Measurements from ENCODE around the gene NKX1-1. TPM values are rescaled to one million over a fixed set of nuclear protein-coding genes. Genes with fewer than 3 reads are reported as not detected.

The NKX1-1 gene
- total RNA-seq, 2 experiments from 2014 or later: not detected

DNA sequence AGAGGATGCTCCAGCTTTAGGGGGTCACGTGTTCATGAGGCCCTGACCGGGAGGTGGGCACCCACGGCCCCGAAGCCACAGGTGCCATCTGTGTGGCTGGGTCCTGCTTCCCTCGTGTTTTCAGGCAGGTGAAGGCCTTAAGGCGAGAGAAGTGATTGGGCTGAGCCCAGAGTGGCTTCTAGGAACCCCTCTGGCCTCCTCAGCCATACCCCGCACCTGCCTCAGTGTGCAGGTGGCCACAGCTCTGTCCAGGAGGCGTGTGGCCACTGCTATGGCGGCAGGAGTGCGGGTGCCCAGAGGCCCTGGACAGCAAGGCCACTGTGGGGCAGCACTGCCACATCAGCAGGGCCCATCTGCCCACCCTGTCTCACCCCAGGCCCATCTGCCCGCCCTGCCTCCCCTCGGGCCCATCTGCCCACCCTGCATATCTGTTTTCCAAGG, 25.0 kb downstream of the NKX1-1 start:
- Mint-ChIP-seq H3K27me3 (no peaks in the 10 kb centered on the region), H3K27ac (no peak overlapping the region), H3K4me3 (no peak overlapping the region), H3K9me3 (no peaks in the 10 kb centered on the region), H3K36me3 (ENCODE audit: low read depth) (no peaks in the 10 kb centered on the region), H3K4me1 (no peaks in the 10 kb centered on the region)
- ChIA-PET POLR2A (no interaction called here), CTCF (no interaction called here)
- no peak for DNase-seq

- no peak for DNase-seq
- Mint-ChIP-seq H3K27me3 (no peaks in the 10 kb centered on the region), H3K36me3 (ENCODE audit: low read depth) (no peaks in the 10 kb centered on the region), H3K9me3 (no peaks in the 10 kb centered on the region), H3K27ac (no peak overlapping the region), H3K4me1 (no peaks in the 10 kb centered on the region), H3K4me3 (no peak overlapping the region)
- POLR2A ChIA-PET: no interaction called here
- CTCF ChIA-PET: no interaction called here
Measured at GRCh38 chr4:1380368-1381151, 25.7 kb downstream of the NKX1-1 start.

DNA sequence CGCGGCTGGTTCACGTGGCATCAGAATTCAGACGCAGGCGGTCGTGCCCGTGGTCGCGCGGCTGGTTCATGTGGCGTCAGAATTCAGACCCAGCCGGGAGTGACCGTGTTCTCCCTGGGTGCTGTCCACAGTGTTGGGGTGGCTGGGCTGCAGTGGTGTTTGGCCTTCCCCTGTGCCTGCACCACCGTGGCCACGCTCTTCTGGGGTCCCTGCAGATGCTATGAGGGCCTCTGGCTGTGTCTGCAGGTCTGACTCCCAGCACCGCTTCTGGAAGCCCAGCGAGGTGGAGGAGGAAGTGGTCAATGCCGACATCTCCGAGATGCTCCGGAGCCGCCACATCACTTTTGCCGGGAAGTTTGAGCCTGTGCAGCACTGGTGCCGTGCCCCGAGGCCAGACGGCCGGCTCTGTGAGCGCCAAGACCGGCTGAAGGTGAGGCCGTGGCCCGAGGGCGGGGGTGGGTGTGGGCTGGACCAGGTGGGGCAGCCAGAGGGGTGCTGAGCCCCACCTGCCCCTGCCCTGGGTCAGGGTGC, 26.4 kb downstream of the NKX1-1 start:
- H3K27me3 Mint-ChIP-seq: no peaks in the 10 kb centered on the region
- H3K4me1 Mint-ChIP-seq: no peaks in the 10 kb centered on the region
- DNase-seq: no peak
- H3K27ac Mint-ChIP-seq: no peak overlapping the region
- H3K9me3 Mint-ChIP-seq: no peaks in the 10 kb centered on the region
- POLR2A ChIA-PET: no interaction called here
- H3K4me3 Mint-ChIP-seq: no peak overlapping the region
- no peaks in the 10 kb centered on the region for H3K36me3 Mint-ChIP-seq (ENCODE audit: low read depth)
- CTCF ChIA-PET: no interaction called here

- H3K27ac Mint-ChIP-seq: no peak overlapping the region
- H3K27me3 Mint-ChIP-seq: no peaks in the 10 kb centered on the region
- H3K36me3 Mint-ChIP-seq (ENCODE audit: low read depth): no peaks in the 10 kb centered on the region
- DNase-seq: no peak
- no peaks in the 10 kb centered on the region for H3K4me1 Mint-ChIP-seq
- no peak overlapping the region for H3K4me3 Mint-ChIP-seq
- H3K9me3 Mint-ChIP-seq: no peaks in the 10 kb centered on the region
- ChIA-PET POLR2A (no interaction called here), CTCF (no interaction called here)
Measured at GRCh38 chr4:1379351-1379781, 26.9 kb downstream of the NKX1-1 start.

- CTCF ChIA-PET: no interaction called here
- no peaks in the 10 kb centered on the region for H3K36me3 Mint-ChIP-seq (ENCODE audit: low read depth)
- no peak overlapping the region for H3K4me3 Mint-ChIP-seq
- POLR2A ChIA-PET: no interaction called here
- no peaks in the 10 kb centered on the region for H3K27me3 Mint-ChIP-seq
- no peaks in the 10 kb centered on the region for H3K4me1 Mint-ChIP-seq
- no peak overlapping the region for H3K27ac Mint-ChIP-seq
- no peaks in the 10 kb centered on the region for H3K9me3 Mint-ChIP-seq
- DNase-seq: no peak
Measured at GRCh38 chr4:1378559-1379231, 27.5 kb downstream of the NKX1-1 start.

DNA sequence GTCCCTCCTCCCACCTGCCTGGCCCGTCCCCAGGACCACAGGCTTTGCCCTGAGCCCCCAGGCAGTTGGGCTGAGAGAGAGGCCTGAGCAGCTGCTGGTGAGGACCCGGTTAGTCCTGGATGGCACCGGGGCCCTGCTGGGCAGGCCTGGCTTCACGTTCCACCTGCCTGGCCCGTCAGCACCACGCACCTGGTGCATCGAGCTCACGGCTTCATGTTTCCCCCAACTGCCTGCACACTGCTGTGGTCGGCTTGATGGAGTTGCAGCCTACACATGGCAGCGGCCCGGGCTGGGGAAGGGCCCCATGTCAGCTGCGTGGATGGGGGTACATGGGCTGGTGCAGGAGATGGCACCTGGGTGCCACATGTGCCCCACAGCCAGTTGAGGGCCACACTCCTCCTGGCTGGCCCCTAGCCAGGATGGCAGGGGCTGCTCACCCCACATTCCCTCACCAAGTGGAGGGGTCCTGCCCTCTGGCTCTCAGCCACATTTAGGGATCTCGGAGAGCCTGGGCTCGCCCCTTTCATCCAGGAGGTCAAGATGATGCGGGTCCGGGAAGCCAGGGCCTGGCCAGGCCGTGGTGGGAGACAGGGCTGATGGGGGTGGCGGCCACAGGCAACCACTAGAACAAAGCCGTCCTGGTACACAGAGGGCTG, 28.5 kb downstream of the NKX1-1 start:
- Mint-ChIP-seq H3K27me3 (no peaks in the 10 kb centered on the region), H3K4me3 (no peak overlapping the region), H3K9me3 (no peaks in the 10 kb centered on the region), H3K27ac (no peak overlapping the region), H3K36me3 (ENCODE audit: low read depth) (no peaks in the 10 kb centered on the region), H3K4me1 (no peaks in the 10 kb centered on the region)
- POLR2A ChIA-PET: no interaction called here
- DNase-seq: no peak
- CTCF ChIA-PET: no interaction called here

DNA sequence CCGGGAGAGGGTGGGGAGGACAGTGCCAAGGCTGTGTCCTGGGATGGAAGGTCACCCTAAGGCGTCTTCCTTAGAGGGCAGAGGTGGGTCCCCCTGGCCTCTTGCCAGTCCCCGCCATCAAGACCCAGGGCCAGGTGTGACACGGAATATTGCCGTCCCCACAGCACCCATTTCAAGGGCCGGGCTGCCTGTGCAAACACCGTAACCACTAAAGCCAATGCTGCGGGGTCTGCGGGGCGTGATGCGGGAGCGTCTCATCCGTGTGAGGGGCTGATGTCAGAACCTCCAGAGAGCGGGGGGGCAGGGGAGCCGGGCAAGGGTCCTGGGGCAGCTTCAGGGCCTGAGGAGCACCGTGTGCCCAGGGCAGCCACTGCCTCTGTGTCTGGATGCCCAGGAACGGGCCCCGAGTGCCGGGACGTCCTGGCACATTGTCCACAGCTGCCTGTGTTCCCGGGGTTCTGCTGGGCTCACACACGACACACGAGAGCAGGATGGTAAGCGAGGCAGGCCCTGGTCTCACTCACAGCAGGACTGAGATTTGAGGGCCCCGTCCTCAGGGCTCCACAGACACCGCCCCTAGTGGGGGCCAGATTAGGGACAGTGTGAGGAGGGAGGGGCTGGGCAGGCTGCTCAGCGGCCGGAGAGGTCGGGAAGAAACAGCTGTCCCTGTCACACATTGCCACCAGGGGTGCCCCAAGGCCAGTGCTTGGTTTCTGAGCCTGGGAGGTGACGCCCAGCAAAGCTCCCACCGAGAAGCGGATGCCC, 29.2 kb downstream of the NKX1-1 start:
- DNase-seq: no peak
- Mint-ChIP-seq H3K4me1 (no peaks in the 10 kb centered on the region), H3K27me3 (no peaks in the 10 kb centered on the region), H3K4me3 (no peak overlapping the region), H3K36me3 (ENCODE audit: low read depth) (no peaks in the 10 kb centered on the region), H3K27ac (no peak overlapping the region), H3K9me3 (no peaks in the 10 kb centered on the region)
- CTCF ChIA-PET: no interaction called here
- POLR2A ChIA-PET: no interaction called here

- DNase-seq: no peak
- no peaks in the 10 kb centered on the region for H3K27me3 Mint-ChIP-seq
- H3K4me3 Mint-ChIP-seq: no peak overlapping the region
- H3K4me1 Mint-ChIP-seq: no peaks in the 10 kb centered on the region
- H3K36me3 Mint-ChIP-seq (ENCODE audit: low read depth): no peaks in the 10 kb centered on the region
- H3K9me3 Mint-ChIP-seq: no peaks in the 10 kb centered on the region
- H3K27ac Mint-ChIP-seq: no peak overlapping the region
- CTCF ChIA-PET: no interaction called here
- POLR2A ChIA-PET: no interaction called here
Measured at GRCh38 chr4:1376391-1376840, 29.8 kb downstream of the NKX1-1 start.

- DNase-seq: no peak
- POLR2A ChIA-PET: no interaction called here
- Mint-ChIP-seq H3K36me3 (ENCODE audit: low read depth) (no peaks in the 10 kb centered on the region), H3K4me3 (no peak overlapping the region), H3K9me3 (no peaks in the 10 kb centered on the region), H3K27ac (no peak overlapping the region), H3K4me1 (no peaks in the 10 kb centered on the region), H3K27me3 (no peaks in the 10 kb centered on the region)
- CTCF ChIA-PET: no interaction called here
Measured at GRCh38 chr4:1375761-1376322, 30.4 kb downstream of the NKX1-1 start.

- no peaks in the 10 kb centered on the region for H3K9me3 Mint-ChIP-seq
- CTCF ChIA-PET: no interaction called here
- DNase-seq: no peak
- no peaks in the 10 kb centered on the region for H3K27me3 Mint-ChIP-seq
- H3K27ac Mint-ChIP-seq: no peak overlapping the region
- H3K4me1 Mint-ChIP-seq: no peaks in the 10 kb centered on the region
- POLR2A ChIA-PET: no interaction called here
- H3K4me3 Mint-ChIP-seq: no peak overlapping the region
- H3K36me3 Mint-ChIP-seq (ENCODE audit: low read depth): no peaks in the 10 kb centered on the region
Measured at GRCh38 chr4:1375051-1375721, 31.1 kb downstream of the NKX1-1 start.

DNA sequence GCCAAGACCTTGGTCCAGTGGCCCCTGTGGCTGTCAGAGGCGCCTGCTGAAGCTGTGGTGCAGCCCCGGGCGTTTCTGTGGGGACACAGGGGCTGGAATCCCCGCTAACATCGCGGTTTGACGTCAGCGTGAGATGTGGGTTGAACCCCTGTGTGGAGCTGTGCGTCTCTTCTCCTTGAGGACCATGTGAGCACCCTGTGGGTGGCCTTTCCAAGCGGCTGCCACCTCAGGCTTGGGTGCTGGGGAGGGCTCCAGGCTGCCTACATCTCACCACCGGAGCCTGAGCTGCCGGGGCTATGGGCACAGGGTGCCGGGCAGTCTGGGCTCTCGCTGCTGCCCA, 31.6 kb downstream of the NKX1-1 start:
- POLR2A ChIA-PET: no interaction called here

DNA sequence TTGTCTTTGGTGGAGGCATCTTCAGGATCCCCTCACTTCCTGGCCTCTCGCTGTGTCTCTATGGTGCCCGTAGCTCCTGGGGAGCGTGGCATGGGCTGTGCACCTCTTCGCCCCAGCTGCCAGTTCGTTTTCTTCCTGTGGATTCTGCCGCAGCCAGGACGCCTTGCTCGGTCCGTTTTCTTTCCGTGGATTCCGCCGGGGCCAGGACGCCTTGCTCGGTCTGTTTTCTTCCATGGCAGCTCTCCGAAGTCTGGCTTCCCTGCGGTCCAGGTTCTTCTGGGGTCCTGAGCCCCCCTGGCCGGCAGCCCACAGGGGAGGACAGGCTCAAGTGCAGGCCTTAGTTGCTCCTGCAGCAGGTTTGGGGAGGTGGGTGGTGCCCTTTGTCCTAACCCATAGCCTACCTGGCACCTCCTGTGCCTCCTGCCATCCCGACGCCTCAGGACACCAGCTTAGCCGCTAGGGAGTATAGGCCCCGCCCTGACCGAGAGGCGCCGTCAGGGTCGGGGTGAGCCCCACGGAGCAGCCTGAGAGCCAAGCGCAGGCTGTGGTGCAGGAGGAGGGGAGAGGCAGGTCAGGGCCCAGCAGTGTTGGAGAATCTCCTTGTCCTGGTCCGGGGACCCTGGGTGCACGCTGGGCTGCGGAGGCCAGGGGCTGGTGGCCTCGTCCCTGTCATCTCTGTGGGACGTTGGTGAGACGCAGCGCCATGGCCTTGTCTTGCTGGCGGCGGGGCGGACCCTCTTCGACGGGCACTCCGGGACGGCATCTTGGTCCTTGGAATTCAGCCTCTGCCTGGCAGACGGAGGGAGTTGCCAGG, 32.1 kb downstream of the NKX1-1 start:
- H3K36me3 Mint-ChIP-seq (ENCODE audit: low read depth): no peaks in the 10 kb centered on the region
- H3K27me3 Mint-ChIP-seq: no peaks in the 10 kb centered on the region
- no peaks in the 10 kb centered on the region for H3K9me3 Mint-ChIP-seq
- H3K4me1 Mint-ChIP-seq: no peaks in the 10 kb centered on the region
- H3K27ac Mint-ChIP-seq: no peak overlapping the region
- DNase-seq: no peak
- ChIA-PET POLR2A (no interaction called here), CTCF (no interaction called here)
- no peak overlapping the region for H3K4me3 Mint-ChIP-seq

More for the DNA sequence above, 31.6 kb downstream of the NKX1-1 start:
- no peak overlapping the region for H3K27ac Mint-ChIP-seq
- H3K36me3 Mint-ChIP-seq (ENCODE audit: low read depth): no peaks in the 10 kb centered on the region
- CTCF ChIA-PET: no interaction called here
- no peak overlapping the region for H3K4me3 Mint-ChIP-seq
- DNase-seq: no peak
- no peaks in the 10 kb centered on the region for H3K9me3 Mint-ChIP-seq
- no peaks in the 10 kb centered on the region for H3K27me3 Mint-ChIP-seq
- no peaks in the 10 kb centered on the region for H3K4me1 Mint-ChIP-seq
